ENCODE measurements around the gene ATP6V1C2.

ATP6V1C2 gene

DNA sequence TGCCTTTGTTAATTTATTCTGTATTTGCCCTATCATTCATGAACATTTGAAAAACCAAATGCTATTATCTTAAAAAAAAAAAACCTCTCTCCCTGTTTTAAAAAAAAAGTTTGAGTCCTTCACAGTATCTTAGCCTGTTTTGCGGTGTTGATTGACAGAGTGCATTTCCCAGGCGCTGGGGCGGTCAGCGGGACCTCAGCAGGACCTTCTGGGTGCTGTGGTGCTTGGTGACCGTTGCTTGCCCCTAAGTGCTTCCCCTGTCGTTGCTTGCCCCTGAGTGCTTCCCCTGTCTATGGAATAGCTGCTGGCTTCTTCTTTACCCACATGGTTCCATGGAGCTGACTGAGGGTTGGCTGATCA lies 12.1 kb downstream of the ATP6V1C2 start:
- DNase-seq, result no peak

DNA sequence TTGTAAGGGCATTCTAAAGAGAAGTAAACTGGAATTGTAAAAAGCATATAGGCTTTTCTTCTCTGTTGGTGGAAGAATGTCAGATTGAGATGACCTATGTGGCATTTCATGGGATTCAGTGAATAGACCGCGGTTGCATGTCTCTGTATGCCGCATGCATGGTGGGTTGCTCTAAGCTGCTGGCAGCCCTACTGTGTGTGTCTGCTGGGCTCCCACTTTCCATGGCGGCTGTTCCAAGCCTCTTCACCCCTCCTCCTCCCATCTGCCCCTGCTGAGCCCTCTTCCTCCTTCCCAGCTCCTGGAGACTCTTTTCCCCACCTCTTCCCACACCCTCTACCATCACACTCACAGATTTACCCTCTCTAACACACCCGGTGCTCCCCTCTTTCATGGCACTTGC lies 12.6 kb downstream of the ATP6V1C2 start:
- DNase-seq, result no peak

DNA sequence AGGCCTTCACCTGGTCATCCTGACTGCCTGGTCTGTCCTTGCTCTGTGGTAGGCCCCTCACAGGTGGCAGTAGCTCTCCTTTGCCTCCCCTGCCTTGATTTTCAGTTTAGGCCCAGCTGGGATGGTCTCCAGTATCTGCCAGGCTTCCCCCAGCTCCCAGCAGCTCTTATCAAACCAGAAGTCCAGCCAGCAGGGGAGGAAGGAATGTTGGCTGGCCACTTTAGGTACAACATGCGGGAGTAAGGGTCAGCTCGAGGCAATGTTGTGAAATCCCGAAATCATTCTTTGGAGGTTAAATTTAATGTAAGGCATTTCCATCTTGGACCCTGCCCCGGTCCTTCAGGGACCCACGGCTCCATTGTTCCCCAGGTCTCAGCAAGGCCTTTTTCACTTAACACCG lies 16.8 kb downstream of the ATP6V1C2 start:
- no peak for DNase-seq

DNA sequence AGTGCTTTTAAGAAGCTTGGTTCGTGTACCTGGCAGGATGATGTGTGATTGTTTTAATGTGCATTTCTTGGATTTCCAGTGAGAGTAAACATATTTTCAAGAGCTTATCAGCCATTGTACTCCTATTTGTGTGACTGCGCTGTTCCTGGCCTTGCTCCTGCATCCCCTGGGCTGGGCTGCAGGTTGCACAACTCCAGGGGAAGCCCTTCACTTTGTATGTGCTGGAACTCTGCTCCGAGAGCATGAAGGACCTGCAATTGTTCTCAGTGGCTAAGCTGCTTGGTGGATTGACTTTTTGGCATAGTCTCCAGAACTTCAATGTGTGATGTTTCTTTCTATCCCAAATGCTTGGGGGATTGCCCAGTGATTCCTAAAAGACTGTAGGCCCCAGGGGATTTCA lies 18.8 kb downstream of the ATP6V1C2 start:
- DNase-seq, result no peak

DNA sequence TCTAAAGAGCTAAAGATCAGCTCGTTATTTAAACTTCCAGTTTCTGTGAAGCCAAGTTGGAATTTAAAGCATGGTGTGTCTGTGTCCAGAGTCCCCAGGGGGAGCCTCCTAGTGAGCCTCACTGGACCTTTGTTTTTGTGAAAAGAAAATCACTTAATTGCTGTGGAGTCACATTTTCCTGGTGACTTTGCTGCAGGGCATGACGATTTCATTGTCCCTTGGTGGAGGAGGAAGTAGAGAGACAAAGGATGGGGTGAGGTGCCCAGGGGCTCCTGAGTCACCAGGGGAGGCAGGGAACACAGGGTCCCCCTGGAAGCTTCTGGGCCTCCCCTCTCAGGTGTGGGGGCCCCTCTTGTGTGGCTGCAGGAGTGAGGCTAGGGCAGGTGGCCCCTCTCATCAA lies 19.7 kb downstream of the ATP6V1C2 start:
- DNase-seq, result no peak

DNA sequence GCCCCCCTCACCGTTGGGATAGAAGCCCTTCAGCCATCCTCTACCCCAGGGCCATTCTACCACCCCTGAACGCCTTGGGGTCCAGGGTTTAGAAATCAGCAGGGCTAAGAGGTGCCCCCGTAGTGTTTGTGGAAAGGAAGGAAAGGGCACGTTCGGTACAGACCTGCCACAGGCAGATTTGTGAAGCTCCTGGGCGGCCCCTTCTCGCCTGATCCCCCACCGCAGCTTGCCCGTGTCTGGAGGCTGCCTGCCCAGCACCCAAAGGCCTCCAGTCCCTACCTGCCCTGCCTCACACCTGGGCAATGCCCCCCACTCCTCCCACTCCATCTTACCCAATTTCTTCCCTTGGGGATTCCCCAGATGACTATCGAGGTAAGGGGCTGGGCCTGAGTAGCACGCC lies 21.2 kb downstream of the ATP6V1C2 start:
- no peak for DNase-seq

DNA sequence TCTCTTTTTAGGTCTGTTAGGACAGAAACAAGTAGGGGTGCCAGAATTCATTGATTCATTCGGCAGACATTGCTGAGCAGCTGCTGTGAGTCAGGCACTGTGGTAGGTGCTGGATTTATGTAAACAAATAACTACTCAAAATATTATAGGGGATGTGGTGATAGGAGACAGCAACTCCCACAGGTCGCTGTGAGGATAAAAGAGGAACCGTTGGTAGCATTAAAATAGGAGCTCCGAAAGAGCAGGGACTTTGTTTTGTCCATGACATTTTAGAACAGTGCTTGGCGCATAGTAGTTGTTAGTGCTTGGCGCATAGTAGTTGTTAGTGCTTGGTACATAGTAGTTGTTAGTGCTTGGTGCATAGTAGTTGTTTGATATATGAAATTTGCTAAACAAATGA lies 29.2 kb downstream of the ATP6V1C2 start:
- no peak for DNase-seq

DNA sequence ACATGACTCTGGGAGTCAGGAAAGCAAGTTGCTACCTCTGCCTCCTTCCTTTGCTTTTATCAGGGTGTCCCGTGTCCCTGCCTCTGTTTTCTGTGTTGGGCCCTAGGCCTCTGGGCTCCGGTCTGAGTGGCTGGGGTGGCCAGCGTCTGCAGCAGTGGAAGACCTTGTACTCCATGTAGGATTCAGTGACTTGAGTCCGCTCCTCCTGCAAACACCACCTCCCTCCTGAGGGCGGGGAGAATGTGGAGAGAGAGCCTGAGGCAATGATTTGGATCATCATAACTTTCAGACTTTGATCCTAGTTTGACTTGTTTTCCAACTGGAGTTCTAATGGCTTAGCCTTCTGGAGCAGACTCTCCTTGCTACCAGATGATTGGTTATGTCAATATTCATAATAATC lies 30.8 kb downstream of the ATP6V1C2 start:
- DNase-seq, result no peak

DNA sequence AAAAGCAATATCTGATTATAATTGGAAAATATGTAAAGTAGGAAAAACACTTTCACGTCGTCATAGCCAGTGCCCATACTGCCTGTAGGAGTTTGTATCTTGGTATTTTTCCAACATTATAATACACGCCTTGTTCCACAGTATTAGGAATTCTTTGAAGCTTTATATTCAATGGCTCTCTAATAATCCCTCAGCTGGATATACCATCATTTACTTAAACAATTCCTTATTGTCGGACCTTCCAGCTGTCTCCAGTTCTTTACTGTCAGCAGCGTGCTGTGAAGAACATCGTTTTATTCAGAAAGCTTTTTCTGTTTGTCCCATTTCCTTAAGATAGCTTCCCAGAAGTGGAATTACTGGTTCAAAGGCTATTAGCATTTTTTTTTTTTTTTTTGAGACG lies 31.7 kb downstream of the ATP6V1C2 start:
- DNase-seq, result no peak

DNA sequence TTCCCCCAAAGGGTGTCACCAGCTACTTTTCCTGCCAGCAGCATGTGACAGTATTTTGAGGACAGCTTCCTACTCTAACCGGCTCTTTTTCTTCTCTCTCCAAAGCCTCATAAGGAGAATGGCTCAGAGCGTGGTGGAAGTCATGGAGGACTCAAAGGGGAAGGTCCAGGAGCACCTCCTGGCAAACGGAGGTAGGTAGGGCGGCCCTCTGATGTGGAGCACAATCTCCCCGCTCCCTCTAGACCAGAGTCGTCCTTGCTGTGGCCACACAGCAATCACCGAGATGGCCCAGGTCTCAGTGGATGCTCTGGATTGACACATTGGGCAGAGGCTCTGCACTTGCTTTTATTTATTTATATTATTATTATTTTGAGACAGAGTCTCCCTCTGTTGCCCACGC lies 32.4 kb downstream of the ATP6V1C2 start:
- no peak for DNase-seq

DNA sequence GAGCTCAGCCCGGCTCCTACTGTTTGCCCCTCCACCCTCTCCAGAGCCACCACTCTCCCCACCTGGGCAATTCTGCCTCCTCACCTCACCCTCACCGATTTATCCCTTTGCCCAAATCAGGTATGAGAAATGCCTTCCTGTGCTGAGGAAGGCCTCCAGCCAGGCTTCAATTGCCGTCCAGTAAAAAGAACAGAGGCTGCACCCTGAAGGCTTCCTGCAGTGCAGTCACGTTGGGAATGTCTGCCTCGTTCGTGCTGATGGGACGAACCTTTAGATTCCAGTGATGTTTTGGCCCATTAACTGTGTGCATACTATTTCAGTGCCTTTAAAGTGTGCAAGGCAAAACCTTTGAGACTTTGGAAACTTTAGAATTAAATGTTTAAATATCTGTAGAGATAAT lies 34.2 kb downstream of the ATP6V1C2 start:
- no peak for DNase-seq

DNA sequence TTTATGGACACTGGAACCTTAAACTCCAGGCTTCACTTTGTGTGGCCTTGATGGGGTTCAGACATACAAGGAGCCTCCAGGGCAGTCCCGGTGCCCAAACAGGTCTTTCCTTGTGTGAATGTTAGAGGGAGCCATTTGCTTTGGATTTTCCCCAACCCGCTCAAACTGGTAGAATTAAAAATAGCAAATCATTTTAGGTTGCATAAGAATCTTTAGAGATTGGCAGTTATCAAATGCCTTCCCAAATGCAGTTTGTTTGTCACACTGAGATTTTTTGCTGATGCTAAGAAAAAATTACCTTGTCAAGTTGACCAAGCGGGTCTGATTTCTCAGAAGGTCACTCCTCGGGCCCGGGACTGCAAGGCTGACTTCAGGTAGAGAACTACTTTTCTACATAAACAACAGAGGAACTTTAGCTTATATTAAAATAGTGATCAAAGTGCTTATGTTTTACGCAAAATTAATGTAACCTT lies 36.4 kb downstream of the ATP6V1C2 start:
- DNase-seq, result no peak

DNA sequence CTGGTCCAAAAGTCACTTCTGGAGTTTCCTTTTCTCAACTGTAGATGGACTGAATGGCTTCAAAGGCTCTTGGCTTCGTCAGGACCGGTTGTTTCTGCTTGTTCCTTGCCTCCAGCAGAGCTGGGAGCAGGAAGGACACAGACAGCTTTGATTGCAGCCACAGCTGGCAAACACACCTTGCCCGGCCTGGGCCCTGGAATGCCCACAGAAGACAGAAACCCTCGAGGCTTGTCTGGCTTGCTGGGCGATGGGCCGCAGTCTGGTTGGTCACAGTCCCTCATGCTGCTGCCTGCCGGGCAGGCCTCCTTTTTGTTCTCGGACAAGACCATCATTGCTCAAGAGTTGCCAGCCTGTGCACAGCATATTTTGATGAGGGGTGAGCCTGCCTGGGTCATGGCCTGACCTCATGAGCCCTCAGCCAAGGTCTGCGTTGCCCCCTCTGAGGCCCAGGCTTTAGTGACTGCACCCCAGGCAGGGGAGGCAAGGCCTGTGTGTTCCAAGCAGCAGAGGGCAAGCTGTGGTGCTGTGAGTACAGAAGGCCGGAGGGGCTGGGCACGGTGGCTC lies 37.8 kb downstream of the ATP6V1C2 start:
- DNase-seq, result no peak

DNA sequence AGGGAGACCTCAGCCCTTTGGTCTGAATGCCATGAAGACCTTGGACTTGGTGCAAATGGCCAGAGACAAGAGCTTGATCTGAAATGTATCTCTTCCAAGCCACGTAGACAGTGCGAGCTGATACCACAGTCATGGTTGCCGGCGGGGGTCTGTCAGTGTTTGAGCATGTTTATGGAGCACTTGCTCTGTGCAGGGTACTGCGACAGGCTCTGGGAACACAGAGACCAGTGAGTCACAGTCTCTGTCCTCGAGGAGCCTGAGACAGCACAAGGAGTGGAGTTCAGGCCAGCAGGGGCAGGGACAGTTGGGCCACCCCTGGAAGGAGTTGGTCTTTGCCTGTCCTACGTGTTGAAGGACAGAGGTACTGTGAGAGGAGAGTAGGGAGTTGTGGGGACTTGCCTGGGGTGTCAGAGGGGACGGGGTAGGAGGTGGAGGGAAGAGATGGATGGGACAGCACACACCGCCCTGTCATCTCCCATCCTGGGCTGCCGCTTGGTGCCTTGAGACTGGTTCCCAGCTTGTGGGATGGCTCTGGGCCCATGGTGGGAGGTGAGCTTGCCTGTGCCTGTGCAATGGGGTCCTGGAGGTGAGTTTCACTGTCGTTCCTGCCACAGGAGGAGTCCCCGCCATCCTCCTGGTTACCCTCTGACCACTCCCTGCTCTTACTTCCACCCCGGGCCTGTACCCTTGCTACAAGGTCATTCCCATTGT lies 39.5 kb downstream of the ATP6V1C2 start:
- DNase-seq, result no peak

DNA sequence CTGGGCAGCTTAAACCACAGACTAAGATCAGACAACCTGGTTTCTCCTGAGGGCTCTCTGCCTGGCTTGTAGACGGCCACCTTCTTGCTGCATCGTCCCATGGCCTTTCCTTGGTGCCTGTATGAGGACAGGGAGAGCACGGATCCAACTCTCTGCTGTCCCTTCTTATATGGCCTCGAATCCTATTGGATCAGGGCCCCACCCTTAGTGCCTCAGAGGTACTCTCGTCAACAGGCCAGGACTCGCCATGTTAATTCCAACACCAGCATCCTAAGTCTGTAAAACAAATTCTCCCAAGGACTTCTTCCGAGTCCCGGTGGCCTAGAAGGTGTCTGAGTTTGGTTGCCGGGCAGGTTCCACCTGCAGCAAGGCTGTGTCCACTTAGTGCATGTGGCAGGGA lies 40.2 kb downstream of the ATP6V1C2 start:
- DNase-seq, result no peak

DNA sequence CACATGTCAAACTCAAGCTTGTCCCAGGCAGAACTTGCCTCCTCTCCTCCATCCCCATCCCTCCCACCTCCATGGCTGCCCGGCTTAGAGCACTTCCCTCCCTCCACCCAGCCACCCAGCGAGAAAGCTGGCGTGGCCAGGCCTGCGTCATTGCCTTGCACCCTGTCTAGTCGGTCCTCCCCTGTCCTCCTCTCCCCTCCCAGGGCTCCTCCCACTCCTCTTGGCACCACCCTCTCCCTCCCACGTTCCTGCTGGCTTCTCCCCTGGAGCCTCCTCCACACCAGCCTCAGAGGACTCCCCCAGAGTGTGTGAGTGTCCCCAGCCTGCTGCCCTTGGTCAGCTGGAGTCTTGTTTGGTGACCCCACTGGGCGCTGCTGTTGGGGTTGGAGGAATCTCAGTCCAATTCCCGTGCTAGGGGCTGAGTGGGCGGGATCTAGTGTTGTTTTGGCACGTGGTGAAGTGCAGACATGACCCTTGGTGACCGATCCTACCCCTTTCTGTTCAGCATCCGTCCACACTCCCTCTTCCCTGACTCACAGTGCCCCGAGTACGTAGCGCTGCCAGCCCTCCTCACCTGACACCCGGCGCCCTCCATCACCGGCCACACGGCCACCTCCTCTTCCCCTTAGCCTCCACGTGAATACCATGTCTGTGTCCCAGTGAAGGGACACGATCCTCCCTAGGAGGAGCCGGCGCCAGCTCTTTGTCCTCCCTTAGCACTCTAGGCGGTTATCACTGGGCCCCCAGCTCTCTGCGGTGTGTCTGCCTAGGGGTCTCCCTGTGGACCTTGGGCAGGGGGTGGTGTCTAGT lies 41.4 kb downstream of the ATP6V1C2 start:
- DNase-seq, result no peak

DNA sequence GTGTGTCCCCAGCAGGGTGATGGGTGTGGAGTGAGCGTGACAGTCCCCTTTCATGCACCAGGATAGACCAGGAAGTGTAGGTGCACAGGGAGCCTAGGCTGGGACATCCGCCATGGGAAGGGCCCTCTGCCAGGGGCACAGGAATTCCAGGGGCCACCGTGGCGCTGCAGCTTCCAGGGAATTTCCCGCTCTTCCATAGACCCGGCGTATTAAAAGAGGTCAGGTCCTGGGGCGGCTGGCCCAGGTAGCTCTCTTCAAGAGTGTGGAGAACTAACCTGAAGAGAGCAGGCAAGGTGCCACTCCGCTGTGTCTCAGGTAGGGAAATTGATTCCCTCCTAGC lies 42.0 kb downstream of the ATP6V1C2 start:
- DNase-seq, result no peak

DNA sequence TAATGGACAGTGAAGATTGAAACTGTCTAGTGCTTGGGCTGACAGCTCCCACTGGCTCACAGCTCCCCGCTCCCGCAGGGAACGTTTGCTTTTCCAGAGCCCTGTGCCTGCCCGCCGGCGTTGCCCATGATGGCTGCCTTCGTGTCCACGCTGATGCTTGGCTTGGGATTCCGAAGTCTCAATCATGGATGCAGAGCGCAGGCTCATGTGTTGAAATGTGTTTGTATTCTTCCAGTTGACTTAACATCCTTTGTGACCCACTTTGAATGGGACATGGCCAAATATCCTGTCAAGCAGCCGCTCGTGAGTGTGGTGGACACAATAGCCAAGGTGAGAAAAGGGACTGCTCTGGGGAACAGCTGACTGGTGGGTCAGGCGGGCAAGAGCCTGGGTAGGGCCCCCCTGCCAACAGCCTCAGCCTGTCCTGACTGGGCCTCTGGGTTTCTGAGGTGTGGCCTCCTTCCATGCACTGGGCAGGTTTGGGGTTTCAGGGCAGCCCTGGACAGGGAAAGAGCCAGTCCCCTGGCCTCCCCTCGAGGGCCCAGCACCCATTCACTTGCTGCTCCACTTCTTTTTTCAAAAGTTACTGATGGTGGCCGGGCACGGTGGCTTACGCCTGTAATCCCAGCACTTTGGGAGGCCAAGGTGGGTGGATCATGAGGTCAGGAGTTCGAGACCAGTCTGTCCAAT lies 42.8 kb downstream of the ATP6V1C2 start:
- DNase-seq, result no peak

DNA sequence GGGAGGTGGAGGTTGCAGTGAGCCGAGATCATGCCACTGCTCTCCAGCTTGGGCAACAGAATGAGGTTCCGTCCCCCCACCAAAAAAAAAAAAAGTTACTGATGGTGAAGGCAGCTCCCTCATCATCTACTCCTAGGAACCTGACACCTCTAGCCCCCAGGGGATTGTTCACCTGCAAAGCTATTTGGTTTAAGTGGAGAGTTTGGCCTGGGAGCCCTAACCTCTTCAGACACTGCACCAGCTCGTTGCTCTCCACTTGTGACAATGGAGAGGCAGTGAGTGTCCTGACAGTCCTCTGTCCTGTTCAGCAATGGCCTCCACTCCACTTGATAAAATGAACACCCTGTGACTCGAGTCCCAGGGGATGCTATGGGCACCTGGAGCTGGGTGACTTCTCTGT lies 43.5 kb downstream of the ATP6V1C2 start:
- no peak for DNase-seq

DNA sequence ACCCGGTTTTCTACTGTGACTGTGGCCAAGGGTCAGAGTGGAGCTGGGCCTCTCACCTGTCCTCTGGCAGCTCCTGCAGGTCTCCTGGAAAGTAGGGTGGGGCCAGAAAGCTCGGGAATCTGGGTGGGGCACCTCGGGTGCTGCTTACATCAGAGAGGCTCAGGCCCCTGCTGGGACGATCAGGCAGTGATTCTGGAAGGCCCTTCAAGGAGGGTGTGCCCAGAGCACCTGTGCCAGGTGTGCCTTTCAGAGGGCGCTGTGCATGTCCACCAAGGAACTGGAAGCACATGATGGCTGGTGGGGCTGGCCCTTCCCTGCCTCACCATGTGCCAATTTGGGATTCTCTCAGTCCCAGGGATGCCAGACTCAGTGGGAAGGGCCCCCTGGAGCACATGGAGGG lies 44.0 kb downstream of the ATP6V1C2 start:
- no peak for DNase-seq

DNA sequence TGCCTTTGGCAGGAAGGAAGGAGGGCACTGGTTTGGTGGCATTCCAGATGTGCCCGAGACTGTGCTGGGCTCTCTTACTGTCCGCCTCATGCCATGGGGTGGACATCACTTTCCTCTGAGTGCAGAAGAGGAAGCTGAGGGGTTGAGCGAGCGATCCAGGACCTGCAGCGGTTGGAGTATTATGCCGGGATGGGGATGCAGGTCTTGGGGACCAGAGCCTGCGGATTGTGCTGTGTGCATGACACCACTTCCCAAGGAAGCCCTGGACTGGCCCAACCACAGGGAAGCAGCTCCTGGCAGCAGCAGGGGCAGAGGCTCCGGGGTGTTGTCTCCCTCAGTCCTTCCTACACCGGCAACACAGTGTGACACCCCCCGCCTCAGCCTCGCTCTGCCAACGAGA lies 44.5 kb downstream of the ATP6V1C2 start:
- no peak for DNase-seq

DNA sequence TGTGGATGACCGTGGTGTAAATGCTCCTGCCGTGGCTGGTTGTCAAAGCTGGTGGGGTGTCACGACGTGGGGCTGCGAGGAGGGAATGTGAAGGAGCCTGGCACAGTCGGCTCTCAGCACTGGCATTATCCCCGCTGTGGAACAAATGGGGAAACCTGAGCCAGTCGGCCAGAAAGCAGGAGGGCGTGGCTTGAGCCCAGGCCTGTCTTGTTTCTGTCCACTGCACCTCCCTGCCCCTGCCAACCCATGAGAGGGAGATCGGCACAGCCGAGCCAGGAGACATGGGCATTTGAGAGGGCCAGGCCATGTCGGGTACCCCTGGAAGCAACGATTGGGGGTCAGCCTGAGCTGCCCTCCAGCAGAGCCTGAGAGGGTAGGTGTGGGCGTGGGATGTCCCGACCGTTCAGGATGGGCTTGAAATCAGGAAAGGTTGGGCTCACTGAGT lies 46.7 kb downstream of the ATP6V1C2 start:
- DNase-seq, result no peak

DNA sequence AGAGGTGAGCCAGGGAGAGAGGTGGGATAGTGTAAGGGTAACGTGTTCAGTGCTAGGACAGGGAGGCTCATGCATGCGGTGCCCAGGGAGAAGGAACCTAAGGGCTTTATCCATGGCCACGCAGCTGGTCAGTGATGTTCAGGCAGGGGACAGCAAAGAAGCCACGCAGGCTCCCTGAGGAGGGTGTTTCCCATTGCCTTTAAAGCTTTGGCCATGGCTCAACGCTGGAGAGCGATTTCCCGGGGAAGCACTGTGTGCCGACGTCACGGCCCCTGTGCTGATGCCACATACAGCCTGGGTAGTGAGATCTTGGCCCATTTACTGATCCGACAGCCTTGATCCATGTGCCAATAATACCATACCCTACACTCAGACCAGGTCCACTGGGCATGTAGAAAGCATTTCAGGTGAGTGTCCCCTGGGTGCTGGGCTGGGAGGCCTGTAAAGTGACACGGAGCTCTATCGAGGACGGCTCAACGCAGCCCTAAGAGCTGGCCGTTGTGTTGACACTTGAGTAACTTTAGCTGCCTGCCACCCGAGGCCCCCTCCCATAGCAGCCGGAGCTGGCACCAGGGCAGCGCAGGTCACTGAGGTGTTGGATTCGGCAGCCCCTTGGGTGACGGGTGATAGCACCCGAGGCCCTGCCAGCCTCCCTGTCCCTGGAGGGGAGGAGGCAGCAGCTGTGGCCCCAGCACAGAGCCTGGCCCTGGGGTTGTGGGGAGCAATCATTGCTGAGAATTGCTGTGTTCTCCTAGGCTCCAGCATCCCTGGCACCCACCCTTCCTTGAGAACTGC lies 49.7 kb downstream of the ATP6V1C2 start:
- no peak for DNase-seq
